ENCODE measurements around the gene POLD3.
A peak's percentile ranks its signal among the peaks of the same experiment; 100 is the strongest.

The POLD3 gene, protein sequence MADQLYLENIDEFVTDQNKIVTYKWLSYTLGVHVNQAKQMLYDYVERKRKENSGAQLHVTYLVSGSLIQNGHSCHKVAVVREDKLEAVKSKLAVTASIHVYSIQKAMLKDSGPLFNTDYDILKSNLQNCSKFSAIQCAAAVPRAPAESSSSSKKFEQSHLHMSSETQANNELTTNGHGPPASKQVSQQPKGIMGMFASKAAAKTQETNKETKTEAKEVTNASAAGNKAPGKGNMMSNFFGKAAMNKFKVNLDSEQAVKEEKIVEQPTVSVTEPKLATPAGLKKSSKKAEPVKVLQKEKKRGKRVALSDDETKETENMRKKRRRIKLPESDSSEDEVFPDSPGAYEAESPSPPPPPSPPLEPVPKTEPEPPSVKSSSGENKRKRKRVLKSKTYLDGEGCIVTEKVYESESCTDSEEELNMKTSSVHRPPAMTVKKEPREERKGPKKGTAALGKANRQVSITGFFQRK

DNA sequence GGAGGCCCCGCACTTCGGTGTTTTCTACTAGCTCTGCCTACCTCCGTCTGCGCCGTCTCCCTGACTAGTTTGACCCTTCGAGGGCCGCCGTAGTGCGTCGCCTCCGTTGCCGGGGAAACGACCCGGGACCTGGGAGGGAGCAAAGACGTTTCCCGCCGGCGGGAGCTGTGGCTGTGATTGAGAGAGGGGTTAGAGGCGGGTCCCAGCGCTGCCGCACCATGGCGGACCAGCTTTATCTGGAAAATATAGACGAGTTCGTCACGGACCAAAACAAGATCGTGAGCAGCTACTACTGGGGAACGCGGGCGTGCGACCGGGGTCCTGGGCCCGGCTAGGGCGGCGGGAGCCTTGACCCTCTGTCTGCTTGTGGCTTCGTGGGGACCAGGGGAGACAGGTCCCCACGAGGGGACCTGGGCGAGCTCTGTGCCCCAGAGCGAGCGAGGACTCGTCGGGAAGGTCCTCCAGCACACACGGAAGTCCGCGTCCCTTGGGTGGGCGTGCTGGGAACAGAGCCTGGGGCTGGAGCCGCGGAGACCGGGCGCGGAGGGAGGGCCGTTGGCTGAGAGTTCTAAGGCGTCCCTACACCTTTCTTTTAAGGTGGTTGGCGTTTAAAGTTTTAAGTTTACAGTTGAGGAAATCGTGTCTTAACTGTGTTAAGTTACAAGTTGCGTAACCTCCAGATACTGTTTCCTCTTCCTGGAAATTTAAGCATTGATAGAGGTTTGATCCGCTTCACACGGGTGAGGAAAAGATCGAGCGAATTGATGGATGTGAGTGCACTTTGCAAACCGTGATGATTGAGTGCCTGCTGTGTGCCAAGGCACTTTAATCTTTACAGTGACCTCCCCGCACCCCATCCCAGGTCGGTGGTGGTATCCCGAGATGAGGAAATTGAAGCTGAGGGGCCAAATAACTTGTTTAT, at the start of gene POLD3:
TSS of gene POLD3 (plus strand) at position 142 of the 922 bp plus-strand sequence. CDS start at position 219, 77 bp downstream.
- DNase-seq (ENCODE audit: extremely low spot score, insufficient read length, low read depth): peak; percentile 73
- FAIRE-seq: peak; percentile 79

DNA sequence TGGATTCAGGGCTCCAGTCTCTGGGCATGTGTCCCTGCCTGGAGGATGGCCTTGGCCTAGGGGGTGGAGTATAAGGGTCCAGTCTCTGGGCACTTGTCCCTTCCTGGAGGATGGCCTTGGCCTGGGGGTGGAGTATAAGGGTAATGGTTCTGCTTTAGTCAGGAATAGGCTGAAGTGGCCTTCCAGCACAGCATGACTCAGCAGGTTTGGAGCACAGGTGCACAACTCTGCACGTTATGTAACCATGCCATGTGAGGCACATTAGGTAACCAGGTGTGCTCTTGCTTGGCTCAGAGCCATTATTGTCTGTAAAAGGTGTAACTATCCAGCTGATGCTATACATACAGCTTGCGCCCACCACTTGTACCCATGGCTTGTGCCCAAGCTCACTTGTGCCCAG, 48.4 kb upstream of the POLD3 start:
- no peak for DNase-seq (ENCODE audit: extremely low spot score, insufficient read length, low read depth)
- FAIRE-seq: no peak

DNA sequence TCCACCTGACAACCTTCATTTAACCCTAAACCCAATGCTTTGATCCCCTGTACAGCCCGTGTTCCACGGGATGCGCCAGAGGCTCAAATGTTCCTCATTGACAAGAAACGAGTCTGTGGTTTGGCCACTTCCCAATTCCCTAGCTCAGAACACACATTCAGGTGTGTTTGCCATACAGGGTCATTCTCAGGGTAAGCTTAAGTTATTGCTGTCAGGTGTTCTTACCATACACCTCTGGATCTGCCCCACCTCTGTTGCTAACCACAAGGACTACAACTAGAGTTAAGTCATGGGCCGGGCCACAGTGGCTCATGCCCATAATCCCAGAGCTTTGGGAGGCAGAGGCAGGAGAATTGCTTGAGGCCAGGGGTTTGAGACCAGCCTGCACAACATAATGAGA, 45.6 kb upstream of the POLD3 start:
- FAIRE-seq (no peak), DNase-seq (ENCODE audit: extremely low spot score, insufficient read length, low read depth) (no peak)

DNA sequence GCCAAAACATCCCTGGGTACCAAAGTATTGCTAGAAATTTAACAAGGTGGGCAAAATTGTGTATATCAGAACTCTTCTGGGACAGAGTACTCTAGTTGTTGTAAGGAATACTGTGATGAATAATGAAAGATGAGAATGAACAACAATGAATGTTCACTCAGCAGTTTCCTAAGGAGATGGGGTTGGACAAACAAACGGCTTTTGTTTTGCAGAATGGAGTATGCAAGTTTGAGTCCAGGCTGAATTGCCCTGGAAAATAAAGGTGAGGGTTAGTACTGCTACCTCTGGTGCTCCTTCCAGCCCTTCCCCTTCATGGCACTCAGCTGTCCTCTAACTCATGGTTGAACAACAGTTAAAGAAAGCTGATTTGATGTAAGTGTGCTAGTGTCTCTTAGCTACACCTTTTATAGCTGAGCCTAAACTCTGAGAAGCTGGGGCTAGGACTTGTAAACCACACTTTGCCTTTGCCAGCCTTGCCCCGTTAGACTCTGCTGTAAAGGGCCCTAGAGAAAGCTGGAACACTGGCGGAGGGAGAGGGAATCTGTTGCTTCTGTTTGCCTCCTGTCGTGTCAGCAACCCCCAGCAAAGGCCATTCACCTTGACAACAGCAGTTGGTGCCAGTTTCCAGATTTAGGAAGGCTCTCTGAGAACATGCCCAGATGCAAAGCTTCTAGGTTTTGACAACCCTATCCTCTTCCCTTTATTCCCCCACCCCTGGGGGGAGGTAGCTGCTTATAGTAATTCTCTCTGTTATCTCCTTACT, 41.2 kb upstream of the POLD3 start:
- FAIRE-seq: no peak
- DNase-seq (ENCODE audit: extremely low spot score, insufficient read length, low read depth): no peak

DNA sequence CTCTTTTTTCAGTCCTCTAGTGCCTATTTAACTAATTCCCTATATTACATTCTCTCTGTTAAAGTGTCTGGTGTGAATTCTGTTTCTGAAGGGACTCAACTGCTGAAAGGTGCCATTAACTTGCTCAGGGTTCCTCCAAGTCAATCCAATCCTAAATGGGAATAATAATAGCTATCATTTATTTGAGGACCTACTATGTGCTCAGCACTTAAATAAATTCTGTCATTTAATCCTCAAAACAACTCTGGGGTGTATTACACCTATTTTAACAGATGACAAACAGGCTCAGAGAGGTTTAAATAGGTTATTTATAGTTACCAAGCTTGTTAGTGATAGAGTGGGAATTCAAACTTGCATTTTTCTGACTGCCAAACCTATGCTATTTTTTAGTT, 40.6 kb upstream of the POLD3 start:
- DNase-seq (ENCODE audit: extremely low spot score, insufficient read length, low read depth): no peak
- no peak for FAIRE-seq

DNA sequence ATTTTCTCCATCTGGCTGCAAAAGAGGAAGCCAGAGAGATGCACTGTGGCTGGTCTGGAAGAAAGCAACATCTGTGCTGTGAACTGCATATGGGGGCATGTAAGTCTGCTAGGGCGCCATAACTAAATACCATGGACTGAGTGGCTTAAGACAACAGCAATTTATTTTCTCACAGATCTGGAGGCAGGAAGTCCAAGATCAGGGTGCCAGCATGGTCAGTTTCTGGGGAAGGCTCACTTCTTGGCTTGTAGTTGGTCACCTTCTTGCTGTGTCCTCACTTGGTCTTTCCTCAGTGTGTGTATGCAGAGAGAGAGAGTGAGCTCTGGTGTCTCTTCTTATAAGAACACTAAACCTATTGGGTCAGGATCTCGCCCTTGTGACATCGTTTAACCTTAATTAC, 34.9 kb upstream of the POLD3 start:
- FAIRE-seq: no peak
- DNase-seq (ENCODE audit: extremely low spot score, insufficient read length, low read depth): no peak

DNA sequence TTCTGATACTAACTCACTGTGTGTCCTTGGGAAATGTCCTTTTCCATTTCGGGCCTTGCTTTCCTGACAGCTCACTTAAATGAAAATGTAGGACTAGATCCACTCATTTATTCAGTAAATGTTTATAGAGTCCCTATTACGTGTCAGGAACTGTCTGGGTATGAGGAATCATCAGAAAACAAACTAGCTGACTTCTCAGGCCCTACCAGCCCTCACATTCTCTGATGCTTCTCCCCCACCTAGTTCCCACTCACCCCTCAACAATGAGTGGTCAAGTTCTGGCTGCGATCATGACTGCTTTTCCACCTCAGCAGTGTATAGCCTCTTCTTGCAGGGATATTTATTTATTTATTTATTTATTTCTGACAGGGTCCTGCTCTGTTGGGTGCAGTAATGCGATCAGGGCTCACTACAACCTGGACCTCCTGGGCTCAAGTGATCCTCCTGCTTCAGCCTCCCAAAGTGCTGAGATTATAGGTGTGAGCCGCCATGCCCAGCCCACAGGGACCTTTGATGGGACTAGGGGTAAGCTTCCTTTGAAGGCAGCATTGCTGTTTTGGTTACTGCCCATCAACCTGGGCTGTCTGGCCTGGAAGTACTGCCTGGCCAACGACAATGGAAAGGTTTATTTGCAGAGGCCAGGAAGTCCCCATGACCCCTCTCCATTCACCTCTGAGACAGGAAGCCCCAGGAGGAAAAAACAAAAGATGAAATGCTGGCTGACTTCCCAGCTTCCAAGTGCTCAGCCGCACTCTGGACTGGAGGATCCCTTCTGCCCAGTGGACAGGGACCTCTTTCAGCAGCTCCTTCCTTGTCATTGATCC, 33.1 kb upstream of the POLD3 start:
- FAIRE-seq: no peak
- no peak for DNase-seq (ENCODE audit: extremely low spot score, insufficient read length, low read depth)

DNA sequence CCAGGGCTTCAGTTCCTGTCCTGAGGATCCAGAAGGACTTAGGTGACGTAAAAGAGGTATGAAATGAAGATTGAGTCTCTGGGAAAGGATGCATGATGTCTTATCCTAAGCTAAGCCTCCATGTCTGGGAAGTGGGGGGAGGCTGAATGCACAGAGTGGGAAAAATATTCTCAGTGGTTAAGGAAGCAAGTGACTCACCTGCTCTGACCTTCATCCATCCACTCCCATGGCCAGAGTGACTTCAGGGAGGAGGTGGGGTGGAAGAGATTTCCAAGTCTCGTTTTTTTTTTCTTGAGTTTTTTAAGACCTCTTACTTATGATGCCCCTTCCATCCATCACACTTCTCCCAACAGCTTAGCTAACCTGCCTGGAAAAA, 32.5 kb upstream of the POLD3 start:
- no peak for DNase-seq (ENCODE audit: extremely low spot score, insufficient read length, low read depth)
- no peak for FAIRE-seq

DNA sequence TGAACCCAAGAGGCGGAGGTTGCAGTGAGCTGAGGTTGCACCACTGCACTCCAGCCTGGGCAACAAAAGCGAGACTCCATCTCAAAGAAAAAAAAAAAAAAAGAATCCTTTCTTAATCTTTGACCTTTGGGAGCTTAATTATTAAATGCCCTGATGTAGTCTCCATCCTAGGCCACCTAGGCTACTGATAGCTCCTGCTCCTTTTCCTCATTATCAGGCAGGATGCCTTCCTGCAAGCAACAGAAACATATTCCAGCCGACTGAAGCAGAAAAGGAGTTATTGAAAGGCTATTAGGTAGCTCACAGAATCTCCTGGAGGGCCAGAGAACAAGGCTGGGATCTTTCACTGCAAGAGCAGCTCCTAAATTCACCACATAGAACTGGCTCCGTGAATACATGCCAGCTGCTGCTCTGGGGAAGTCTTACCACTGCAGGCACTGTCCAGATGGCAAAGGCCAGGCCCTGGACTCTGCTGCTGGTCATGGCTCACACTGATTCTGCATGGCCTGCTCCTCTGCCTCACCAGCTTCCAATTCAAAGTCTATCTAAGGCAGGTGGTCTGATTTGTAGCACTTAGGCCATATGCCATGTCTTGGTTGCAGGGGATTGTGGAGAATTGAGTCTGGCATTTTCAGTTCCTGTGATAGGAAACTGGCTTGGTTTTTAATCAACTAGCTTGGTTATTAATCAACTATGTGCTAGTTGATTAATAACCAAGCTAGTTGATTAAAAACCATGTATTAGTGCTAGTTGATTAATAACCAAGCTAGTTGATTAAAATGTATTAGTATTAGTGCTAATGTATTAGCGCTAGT, 26.0 kb upstream of the POLD3 start:
- no peak for DNase-seq (ENCODE audit: extremely low spot score, insufficient read length, low read depth)
- peak; percentile 54 for FAIRE-seq

DNA sequence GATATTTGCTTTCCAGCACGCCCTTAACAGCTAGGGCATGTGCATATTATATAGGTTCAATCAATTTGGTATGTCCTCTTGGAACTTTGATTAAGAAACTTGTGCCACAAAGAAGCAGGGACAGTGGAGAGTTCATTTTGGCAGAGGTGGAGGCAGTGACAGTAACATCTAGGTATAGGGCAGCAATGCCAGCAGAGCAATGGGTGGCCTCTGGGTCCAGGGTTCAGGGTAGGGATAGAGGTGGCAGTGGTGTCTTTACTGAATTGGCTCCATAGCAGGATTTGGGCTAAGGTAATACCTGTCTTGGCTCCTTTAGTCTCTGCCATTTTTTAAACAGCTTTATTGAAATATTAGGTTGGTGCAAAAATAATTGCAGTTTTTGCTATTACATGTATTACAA, 24.4 kb upstream of the POLD3 start:
- DNase-seq (ENCODE audit: extremely low spot score, insufficient read length, low read depth) (no peak), FAIRE-seq (no peak)

DNA sequence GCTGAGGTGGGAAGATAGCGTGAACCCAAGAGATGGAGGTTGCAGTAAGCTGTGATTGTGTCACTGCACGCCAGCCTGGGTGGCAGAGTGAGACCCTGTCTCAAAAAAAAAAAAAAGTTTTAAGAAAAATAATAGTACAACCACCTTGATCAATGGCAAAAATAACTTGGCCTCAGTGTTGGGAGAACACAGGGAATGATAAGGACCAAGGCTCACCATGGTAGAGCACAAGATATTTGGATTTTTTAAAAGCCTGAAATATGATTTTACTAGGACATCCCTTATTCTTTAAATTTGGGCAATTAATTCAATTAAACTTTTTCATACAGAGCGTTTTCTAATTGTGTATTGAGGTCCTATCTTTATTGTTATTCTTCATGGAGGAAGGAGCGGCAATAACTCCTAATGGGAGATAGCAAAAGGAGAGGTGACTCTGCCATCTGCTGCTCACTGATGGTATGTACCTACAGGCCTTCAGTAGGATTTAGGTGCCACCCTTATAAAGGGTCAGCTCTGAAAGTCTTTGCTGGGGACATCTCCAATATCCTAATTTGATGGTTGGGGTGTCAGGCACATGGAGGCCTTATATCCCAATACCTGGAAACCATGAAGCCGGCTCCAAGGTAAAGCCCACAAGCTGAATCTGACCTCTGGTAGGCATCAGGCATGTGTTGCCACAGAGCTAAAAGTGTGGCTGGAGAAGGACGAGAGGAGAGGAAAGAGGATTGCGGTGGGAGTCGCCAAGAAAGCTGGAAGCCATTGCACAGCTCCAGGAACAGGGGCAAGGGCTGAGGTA, 21.9 kb upstream of the POLD3 start:
- DNase-seq (ENCODE audit: extremely low spot score, insufficient read length, low read depth) (peak; percentile 30), FAIRE-seq (peak; percentile 67)

DNA sequence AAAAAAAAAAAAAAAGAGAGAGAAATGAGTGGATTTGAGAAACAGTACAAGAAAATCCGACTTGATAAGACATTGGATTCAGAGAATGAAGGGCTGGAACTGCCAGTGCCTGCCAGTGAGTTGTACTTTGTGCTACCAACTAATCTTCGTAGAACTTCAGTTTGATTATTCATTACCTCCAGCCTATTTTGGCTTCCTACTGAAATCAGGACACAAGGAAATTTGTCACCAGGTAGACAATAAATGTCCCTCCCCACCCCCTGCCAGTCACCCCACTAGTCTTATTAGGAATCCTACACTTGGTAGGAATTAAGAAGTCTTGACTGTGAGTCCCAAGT, 21.4 kb upstream of the POLD3 start:
- FAIRE-seq (no peak), DNase-seq (ENCODE audit: extremely low spot score, insufficient read length, low read depth) (no peak)

DNA sequence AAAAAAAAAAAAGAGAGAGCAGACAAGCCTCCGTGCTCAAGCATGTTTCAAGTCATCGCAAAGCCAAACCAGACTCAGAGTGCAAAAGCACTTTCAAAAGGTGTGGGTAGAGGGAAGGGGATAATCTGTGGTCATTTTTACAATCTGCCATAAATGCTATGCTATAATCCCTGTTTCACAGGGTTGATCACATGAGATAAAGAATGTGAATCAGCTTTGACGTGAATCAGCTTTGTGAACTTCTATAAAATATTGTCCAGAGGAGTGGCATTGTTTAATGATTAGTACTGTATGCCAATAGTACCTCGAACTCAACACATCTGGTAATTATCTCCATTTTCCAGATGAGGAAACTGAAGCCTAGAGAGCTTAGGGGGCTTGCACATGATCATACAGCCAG, 20.0 kb upstream of the POLD3 start:
- FAIRE-seq (no peak), DNase-seq (ENCODE audit: extremely low spot score, insufficient read length, low read depth) (no peak)

DNA sequence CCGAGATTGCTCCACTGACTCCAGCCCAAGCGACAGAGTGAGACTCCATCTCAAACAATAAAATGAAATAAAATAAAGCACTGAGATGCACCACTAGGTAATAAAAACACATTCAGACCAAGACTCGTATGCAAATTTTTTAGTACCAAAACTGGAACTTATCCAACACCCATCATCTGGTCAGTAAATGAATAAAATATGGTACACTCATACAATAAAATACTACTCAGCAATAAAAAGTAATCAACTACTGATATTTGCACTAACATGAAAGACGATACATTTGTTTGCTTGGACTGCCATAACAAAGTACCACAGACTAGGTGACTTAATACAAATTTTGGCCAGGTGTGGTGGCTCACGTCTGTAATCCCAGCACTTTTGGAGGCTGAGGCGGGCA, 17.8 kb upstream of the POLD3 start:
- DNase-seq (ENCODE audit: extremely low spot score, insufficient read length, low read depth) (no peak), FAIRE-seq (no peak)

DNA sequence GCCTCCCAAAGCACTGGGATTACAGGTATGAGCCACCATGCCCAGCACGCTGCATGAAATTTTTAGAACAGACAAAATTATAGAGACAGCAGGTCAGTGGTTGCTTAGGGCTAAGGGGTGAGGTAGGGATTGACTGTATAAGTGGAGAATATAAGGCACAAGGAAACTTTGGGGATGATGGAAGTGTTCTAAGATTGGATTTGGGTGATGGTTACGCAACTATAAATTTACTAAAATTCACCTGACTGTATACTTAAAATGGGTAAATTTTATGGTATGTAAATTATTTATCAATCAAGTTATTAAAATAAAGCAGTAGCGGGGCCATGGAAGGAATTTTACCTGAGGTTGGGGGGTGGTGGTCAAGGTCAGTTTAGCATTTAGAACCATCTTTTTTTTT, 16.4 kb upstream of the POLD3 start:
- no peak for DNase-seq (ENCODE audit: extremely low spot score, insufficient read length, low read depth)

DNA sequence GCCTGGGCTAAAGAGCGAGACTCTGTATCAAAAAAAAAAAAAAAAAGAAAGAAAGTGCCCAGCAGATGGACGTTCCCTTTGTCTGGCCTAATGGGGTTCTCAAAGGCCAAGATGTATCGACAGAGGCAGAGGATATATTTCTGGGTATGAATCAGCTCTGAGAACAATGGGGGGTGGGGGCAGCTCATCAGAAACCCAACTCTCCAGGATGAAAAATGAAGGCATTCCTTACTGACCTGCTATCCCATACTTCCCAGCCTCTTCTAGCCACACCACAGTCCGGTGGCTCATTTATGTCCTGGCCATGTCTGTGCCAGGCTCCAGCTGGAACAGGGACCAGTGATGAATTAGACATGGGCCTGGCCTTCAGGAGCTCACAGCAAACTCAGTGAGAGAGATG, 15.2 kb upstream of the POLD3 start:
- no peak for FAIRE-seq

More for the DNA sequence above, 16.4 kb upstream of the POLD3 start:
- FAIRE-seq: no peak

DNA sequence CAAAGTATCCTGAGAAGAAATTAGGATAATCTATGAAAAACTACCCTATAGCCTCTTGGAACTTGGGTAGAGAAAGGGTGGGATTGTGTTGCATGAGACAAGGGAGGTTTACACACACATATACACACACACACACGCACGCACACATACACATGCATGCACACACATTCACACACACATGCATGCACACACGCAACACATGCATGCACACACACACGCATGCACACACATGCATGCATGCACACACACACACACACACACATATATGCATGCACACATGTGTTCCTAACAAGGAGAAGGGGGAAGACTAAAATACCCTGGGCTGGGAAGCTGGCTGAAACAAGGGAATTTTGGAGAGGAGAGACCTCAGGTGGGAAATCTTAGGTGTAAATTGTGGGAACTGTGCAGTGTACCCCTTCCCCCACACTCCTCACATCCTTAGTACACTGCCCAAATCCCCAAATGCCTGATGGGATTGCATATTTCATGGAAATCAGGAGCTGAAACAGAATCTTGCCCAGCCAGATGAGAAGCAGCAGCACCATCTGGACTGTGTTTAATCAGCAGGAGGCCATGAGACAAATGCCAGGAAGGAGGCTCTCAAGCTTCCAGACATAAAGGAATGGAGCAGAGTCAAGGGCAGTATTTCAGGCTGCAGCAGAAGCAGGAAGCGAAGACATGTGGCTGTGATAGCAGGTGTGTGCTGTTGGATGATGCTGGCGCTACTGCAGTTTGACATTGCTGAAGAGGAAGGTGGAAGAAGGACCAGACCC, 14.6 kb upstream of the POLD3 start:
- DNase-seq (ENCODE audit: extremely low spot score, insufficient read length, low read depth): no peak
- FAIRE-seq: no peak

More for the DNA sequence above, 15.2 kb upstream of the POLD3 start:
- no peak for DNase-seq (ENCODE audit: extremely low spot score, insufficient read length, low read depth)

Measured in GM18507 (cell line).